ENCODE measurements around the gene DUSP18.

DNA sequence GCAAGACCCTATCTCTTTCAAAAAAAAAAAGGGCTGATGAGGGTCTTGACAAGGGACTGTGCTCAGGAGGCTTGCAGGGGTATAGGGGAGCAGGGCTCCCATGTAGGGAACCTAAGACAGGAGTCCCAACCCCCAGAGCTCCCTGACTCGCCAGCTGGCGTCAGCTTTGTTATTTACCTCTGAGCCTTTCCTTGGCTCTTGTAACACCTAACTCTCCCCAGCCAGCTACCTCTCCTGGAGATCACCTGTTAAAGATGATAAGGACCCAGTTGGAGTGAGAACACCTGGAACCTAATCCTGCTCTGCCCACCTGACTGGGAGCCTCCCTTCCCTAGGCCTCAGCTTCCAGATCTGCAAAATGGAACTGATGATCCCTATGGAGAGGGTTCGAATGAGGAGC, 18.9 kb downstream of the DUSP18 start:
- TF ChIP-seq POLR2AphosphoS5 (IDR thresholded peaks at IDR 0.05; ENCODE audit: low read depth, low read length): no peak
- no peak for TF ChIP-seq TAF1 (IDR thresholded peaks at IDR 0.05; ENCODE audit: borderline replicate concordance, low read depth, low read length)
